GM23338 (cell line): Measurements from ENCODE around the gene FHIT.

Source experiments
- CREB1 ChIP-seq: fragments of 250-450 bp; sonication (Bioruptor Pico); IDR thresholded peaks from 2 replicates; pipeline ENCODE4 v1.5.0; 2020; ENCODE audit warnings: low read depth, mild to moderate bottlenecking, moderate library complexity
- EZH2 ChIP-seq: fragments of 200-600 bp; sonication (generic); IDR thresholded peaks from one replicate; pipeline ENCODE4 v1.8.0; 2017; ENCODE audit warnings: antibody characterized with exemption, mild to moderate bottlenecking, low read depth; ENCODE audit not compliant: unreplicated experiment
- EZH2phosphoT487 ChIP-seq: fragments of 200-600 bp; sonication (generic); IDR thresholded peaks from one replicate; pipeline ENCODE4 v1.8.1; 2018; ENCODE audit warnings: antibody characterized with exemption; ENCODE audit not compliant: unreplicated experiment
- POLR2AphosphoS5 ChIP-seq: IDR thresholded peaks from 2 replicates; pipeline ENCODE4 v1.6.1; 2016; ENCODE audit warnings: antibody characterized with exemption, low read depth
- ZNF331 ChIP-seq: fragments of 250-450 bp; sonication (Bioruptor Pico); IDR thresholded peaks from 2 replicates; pipeline ENCODE4 v1.5.0; 2020; ENCODE audit warnings: low read depth, mild to moderate bottlenecking, moderate library complexity
- TF ChIP-seq, protein P1 (sequence below), 2 experiments: fragments of 200-600 bp in 1 of 2; sonication (generic) in 1 of 2; conservative IDR thresholded peaks; 2 replicates each; pipeline versions ENCODE4 v1.5.1 to v1.6.1; 2016 to 2017; ENCODE audit warnings: antibody characterized with exemption in 2 of 2, low read depth in 2 of 2, mild to moderate bottlenecking in 2 of 2, moderate library complexity in 1 of 2
- TF ChIP-seq, protein P2 (sequence below): IDR thresholded peaks from 2 replicates; pipeline ENCODE4 v1.6.1; 2016; ENCODE audit warnings: antibody characterized with exemption
- TF ChIP-seq, protein P3 (sequence below): IDR thresholded peaks from one replicate; pipeline ENCODE4 v1.6.1; 2018; ENCODE audit warnings: antibody characterized with exemption; ENCODE audit not compliant: unreplicated experiment

DNA sequence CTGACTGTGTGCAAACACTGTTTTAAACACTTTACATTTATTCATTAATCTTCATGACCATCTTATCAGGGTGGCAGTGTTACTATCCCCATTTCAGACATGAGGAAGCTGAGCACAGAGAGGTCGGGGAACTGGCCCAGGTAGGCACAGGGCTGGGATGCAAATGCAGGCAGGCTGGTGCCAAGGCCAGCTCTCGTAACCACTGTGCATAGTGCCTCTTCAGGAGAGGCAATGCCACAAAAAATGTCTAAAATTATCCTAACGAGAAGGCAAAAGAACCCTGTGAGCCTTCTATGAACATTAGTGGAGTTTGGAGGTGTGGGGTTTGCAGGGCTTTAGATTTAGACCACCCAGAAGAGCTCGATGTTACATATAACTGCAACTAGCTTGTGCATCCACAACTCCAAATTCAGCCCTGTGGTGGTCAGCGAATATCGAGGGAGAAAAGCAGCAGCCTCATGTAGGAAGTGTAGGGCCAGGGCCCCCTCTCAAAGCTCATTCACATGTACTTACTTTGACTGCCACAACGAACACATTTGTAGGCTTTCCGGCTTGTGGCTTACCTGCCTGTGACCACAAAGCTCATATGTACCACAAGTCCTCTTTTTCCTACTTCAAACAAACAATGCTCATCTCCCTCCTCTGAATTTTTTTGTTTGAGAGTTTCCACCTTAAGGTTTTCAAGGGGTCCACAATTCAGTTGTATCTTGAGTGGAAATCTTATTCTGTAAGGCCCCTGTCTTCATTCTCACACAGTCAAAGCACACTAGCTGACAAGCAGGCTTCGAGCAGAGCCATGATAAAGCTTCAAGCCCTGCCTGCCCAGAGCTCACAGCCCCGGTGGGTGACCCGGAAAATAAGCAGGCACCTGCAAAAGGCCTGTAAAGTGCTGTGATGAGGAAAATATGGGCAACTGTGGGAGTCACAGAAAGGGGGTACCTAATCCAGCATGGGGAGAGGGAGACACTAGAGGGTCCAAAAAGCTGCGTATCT is 1478.5 kb downstream of the FHIT start:
- TF ChIP-seq, protein P1, sequence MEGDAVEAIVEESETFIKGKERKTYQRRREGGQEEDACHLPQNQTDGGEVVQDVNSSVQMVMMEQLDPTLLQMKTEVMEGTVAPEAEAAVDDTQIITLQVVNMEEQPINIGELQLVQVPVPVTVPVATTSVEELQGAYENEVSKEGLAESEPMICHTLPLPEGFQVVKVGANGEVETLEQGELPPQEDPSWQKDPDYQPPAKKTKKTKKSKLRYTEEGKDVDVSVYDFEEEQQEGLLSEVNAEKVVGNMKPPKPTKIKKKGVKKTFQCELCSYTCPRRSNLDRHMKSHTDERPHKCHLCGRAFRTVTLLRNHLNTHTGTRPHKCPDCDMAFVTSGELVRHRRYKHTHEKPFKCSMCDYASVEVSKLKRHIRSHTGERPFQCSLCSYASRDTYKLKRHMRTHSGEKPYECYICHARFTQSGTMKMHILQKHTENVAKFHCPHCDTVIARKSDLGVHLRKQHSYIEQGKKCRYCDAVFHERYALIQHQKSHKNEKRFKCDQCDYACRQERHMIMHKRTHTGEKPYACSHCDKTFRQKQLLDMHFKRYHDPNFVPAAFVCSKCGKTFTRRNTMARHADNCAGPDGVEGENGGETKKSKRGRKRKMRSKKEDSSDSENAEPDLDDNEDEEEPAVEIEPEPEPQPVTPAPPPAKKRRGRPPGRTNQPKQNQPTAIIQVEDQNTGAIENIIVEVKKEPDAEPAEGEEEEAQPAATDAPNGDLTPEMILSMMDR (conservative IDR thresholded peaks at IDR 0.05; ENCODE audit: low read depth in 2 of 2) = no peak
- no peak for TF ChIP-seq POLR2AphosphoS5
- TF ChIP-seq, protein P2, sequence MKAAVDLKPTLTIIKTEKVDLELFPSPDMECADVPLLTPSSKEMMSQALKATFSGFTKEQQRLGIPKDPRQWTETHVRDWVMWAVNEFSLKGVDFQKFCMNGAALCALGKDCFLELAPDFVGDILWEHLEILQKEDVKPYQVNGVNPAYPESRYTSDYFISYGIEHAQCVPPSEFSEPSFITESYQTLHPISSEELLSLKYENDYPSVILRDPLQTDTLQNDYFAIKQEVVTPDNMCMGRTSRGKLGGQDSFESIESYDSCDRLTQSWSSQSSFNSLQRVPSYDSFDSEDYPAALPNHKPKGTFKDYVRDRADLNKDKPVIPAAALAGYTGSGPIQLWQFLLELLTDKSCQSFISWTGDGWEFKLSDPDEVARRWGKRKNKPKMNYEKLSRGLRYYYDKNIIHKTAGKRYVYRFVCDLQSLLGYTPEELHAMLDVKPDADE = no peak
- no peak for TF ChIP-seq EZH2phosphoT487
- TF ChIP-seq CREB1 = no peak
- TF ChIP-seq, protein P3, sequence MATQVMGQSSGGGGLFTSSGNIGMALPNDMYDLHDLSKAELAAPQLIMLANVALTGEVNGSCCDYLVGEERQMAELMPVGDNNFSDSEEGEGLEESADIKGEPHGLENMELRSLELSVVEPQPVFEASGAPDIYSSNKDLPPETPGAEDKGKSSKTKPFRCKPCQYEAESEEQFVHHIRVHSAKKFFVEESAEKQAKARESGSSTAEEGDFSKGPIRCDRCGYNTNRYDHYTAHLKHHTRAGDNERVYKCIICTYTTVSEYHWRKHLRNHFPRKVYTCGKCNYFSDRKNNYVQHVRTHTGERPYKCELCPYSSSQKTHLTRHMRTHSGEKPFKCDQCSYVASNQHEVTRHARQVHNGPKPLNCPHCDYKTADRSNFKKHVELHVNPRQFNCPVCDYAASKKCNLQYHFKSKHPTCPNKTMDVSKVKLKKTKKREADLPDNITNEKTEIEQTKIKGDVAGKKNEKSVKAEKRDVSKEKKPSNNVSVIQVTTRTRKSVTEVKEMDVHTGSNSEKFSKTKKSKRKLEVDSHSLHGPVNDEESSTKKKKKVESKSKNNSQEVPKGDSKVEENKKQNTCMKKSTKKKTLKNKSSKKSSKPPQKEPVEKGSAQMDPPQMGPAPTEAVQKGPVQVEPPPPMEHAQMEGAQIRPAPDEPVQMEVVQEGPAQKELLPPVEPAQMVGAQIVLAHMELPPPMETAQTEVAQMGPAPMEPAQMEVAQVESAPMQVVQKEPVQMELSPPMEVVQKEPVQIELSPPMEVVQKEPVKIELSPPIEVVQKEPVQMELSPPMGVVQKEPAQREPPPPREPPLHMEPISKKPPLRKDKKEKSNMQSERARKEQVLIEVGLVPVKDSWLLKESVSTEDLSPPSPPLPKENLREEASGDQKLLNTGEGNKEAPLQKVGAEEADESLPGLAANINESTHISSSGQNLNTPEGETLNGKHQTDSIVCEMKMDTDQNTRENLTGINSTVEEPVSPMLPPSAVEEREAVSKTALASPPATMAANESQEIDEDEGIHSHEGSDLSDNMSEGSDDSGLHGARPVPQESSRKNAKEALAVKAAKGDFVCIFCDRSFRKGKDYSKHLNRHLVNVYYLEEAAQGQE = no peak
- no peak for TF ChIP-seq EZH2
- TF ChIP-seq ZNF331 (CRISPR knock-in tag) = no peak
